ENCODE data around the gene FBXL13. TPM values are rescaled to one million over a fixed set of nuclear protein-coding genes. Genes with fewer than 3 reads are reported as not detected.
"Not testable (repeated sequence)": the region's sequence is repeated elsewhere in the genome, so short reads cannot be mapped to it uniquely, and the experiment has no call there.

Gene FBXL13
- total RNA-seq, 1 donor from 2014 or later: 4.7 TPM

- Mint-ChIP-seq H3K4me1 (peaks cover 16% of the 10 kb centered on the region), H3K27ac (no peak overlapping the region), H3K36me3 (peaks cover 42% of the 10 kb centered on the region), H3K9me3 (peaks cover 22% of the 10 kb centered on the region), H3K4me3 (no peak overlapping the region), H3K27me3 (ENCODE audit: low read depth) (no peaks in the 10 kb centered on the region)
- no peak for DNase-seq (ENCODE audit: low spot score in 2 of 2, unreplicated experiment in 2 of 2)
- TF ChIP-seq, protein P1, sequence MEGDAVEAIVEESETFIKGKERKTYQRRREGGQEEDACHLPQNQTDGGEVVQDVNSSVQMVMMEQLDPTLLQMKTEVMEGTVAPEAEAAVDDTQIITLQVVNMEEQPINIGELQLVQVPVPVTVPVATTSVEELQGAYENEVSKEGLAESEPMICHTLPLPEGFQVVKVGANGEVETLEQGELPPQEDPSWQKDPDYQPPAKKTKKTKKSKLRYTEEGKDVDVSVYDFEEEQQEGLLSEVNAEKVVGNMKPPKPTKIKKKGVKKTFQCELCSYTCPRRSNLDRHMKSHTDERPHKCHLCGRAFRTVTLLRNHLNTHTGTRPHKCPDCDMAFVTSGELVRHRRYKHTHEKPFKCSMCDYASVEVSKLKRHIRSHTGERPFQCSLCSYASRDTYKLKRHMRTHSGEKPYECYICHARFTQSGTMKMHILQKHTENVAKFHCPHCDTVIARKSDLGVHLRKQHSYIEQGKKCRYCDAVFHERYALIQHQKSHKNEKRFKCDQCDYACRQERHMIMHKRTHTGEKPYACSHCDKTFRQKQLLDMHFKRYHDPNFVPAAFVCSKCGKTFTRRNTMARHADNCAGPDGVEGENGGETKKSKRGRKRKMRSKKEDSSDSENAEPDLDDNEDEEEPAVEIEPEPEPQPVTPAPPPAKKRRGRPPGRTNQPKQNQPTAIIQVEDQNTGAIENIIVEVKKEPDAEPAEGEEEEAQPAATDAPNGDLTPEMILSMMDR (IDR thresholded peaks at IDR 0.05; ENCODE audit: unreplicated experiment): no peak
Measured at GRCh38 chr7:103106005-103106702, 31.6 kb upstream of the FBXL13 start.

DNA sequence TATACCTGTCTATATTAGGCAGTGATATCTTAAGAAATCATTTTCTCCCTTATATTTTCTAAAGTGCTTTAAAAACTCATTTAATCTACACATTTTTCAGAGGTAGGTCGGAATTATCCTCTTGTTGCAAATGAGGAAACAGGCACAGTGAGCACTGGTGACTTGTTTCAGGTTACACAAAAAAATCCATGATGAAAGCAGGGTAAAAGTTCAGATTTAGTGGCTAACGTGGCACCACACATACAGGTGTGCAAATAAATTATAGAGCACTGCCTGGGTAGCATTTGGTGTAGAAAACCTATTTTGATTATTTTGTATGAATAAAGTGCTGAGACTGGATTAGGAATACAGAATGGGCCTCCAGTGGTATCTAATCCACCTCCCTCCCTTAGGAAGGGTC is 26.9 kb upstream of the FBXL13 start:
- TF ChIP-seq, protein P1 (IDR thresholded peaks at IDR 0.05; ENCODE audit: unreplicated experiment): no peak
- H3K4me3 Mint-ChIP-seq: no peak overlapping the region
- no peaks in the 10 kb centered on the region for H3K27me3 Mint-ChIP-seq (ENCODE audit: low read depth)
- no peak overlapping the region for H3K27ac Mint-ChIP-seq
- no peak for DNase-seq (ENCODE audit: low spot score in 2 of 2, unreplicated experiment in 2 of 2)
- H3K36me3 Mint-ChIP-seq: peaks cover 21% of the 10 kb centered on the region
- H3K4me1 Mint-ChIP-seq: peaks cover 14% of the 10 kb centered on the region
- no peaks in the 10 kb centered on the region for H3K9me3 Mint-ChIP-seq

GRCh38 chr7:103100348-103100747 is 25.8 kb upstream of the FBXL13 start:
- no peaks in the 10 kb centered on the region for H3K27me3 Mint-ChIP-seq (ENCODE audit: low read depth)
- TF ChIP-seq, protein P1 (IDR thresholded peaks at IDR 0.05; ENCODE audit: unreplicated experiment): no peak
- no peak overlapping the region for H3K4me3 Mint-ChIP-seq
- peaks cover 24% of the 10 kb centered on the region for H3K36me3 Mint-ChIP-seq
- no peak for DNase-seq (ENCODE audit: low spot score in 2 of 2, unreplicated experiment in 2 of 2)
- no peak overlapping the region for H3K27ac Mint-ChIP-seq
- no peaks in the 10 kb centered on the region for H3K9me3 Mint-ChIP-seq
- peaks cover 6% of the 10 kb centered on the region for H3K4me1 Mint-ChIP-seq

- TF ChIP-seq, protein P1 (IDR thresholded peaks at IDR 0.05; ENCODE audit: unreplicated experiment): no peak
- Mint-ChIP-seq H3K9me3 (no peaks in the 10 kb centered on the region), H3K4me1 (no peaks in the 10 kb centered on the region), H3K36me3 (peaks cover 23% of the 10 kb centered on the region), H3K4me3 (no peak overlapping the region), H3K27ac (no peak overlapping the region), H3K27me3 (ENCODE audit: low read depth) (no peaks in the 10 kb centered on the region)
- no peak for DNase-seq (ENCODE audit: low spot score in 2 of 2, unreplicated experiment in 2 of 2)
Measured at GRCh38 chr7:103097041-103097440, 22.4 kb upstream of the FBXL13 start.

GRCh38 chr7:103095558-103095957 is 21.0 kb upstream of the FBXL13 start:
- not testable (repeated sequence) for H3K4me3 Mint-ChIP-seq; H3K4me1 Mint-ChIP-seq; H3K27me3 Mint-ChIP-seq (ENCODE audit: low read depth); H3K9me3 Mint-ChIP-seq; H3K27ac Mint-ChIP-seq; DNase-seq (ENCODE audit: low spot score in 2 of 2, unreplicated experiment in 2 of 2)
- H3K36me3 Mint-ChIP-seq: peaks cover 25% of the 10 kb centered on the region

GRCh38 chr7:103094102-103094501 is 19.5 kb upstream of the FBXL13 start:
- H3K4me3 Mint-ChIP-seq: no peak overlapping the region
- no peaks in the 10 kb centered on the region for H3K27me3 Mint-ChIP-seq (ENCODE audit: low read depth)
- H3K9me3 Mint-ChIP-seq: no peaks in the 10 kb centered on the region
- no peak overlapping the region for H3K27ac Mint-ChIP-seq
- no peak for DNase-seq (ENCODE audit: low spot score in 2 of 2, unreplicated experiment in 2 of 2)
- H3K36me3 Mint-ChIP-seq: peaks cover 29% of the 10 kb centered on the region
- no peaks in the 10 kb centered on the region for H3K4me1 Mint-ChIP-seq
- TF ChIP-seq, protein P1 (IDR thresholded peaks at IDR 0.05; ENCODE audit: unreplicated experiment): no peak
